ENCODE measurements around the gene GNPAT. TPM values are rescaled to one million over a fixed set of nuclear protein-coding genes. Genes with fewer than 3 reads are reported as not detected.

The GNPAT gene
- total and polyA plus RNA-seq, 9 donors = 51.2 to 65.3 (median 56.6) TPM

GRCh38 chr1:231311720-231312431 lies 70.9 kb downstream of the GNPAT start:
- H3K27ac ChIP-seq (ENCODE audit: low read length) = no peak overlapping the region
- H3K36me3 ChIP-seq (ENCODE audit: control insufficient read depth, insufficient read depth, low read length) = no peaks in the 10 kb centered on the region
- H3K4me3 ChIP-seq (ENCODE audit: low read length) = no peak overlapping the region
- H3K9me3 ChIP-seq (replicated peaks; ENCODE audit: control insufficient read depth, low read depth, low read length) = no peaks in the 10 kb centered on the region
- 81% methylated on average over 3 of the region's 8 CpGs for WGBS (ENCODE audit: insufficient coverage)
- H3K4me1 ChIP-seq (ENCODE audit: control insufficient read depth, insufficient read depth, low read length) = no peaks in the 10 kb centered on the region
- DNase-seq = no peak
- no peaks in the 10 kb centered on the region for H3K27me3 ChIP-seq (ENCODE audit: control insufficient read depth, insufficient read depth, low read length)

DNA sequence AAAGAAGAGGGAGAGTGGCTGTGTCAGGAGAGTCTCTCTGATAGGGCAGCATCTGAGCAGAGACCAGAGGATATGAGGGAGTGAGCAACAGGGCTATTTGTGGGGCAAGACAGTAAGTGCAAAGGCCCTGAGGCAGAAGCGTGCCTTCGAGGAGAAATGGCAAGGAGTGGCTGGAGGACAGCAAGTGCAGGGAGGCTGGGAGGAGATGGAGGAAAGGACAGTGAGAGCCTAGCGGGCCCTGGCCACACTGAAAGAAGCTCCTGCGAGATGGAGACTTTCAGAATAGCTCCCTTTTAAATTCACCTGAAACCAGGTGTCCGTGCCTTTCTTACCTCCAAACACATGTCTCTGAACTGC lies 71.4 kb downstream of the GNPAT start:
- Histone ChIP-seq H3K27ac (ENCODE audit: low read length) (no peak overlapping the region), H3K4me3 (ENCODE audit: low read length) (no peak overlapping the region), H3K36me3 (ENCODE audit: control insufficient read depth, insufficient read depth, low read length) (no peaks in the 10 kb centered on the region), H3K4me1 (ENCODE audit: control insufficient read depth, insufficient read depth, low read length) (no peaks in the 10 kb centered on the region), H3K27me3 (ENCODE audit: control insufficient read depth, insufficient read depth, low read length) (no peaks in the 10 kb centered on the region), H3K9me3 (replicated peaks; ENCODE audit: control insufficient read depth, low read depth, low read length) (no peaks in the 10 kb centered on the region)
- whole genome bisulfite sequencing (ENCODE audit: insufficient coverage) = 97% methylated on average over 5 of the region's 5 CpGs
- DNase-seq = no peak

DNA sequence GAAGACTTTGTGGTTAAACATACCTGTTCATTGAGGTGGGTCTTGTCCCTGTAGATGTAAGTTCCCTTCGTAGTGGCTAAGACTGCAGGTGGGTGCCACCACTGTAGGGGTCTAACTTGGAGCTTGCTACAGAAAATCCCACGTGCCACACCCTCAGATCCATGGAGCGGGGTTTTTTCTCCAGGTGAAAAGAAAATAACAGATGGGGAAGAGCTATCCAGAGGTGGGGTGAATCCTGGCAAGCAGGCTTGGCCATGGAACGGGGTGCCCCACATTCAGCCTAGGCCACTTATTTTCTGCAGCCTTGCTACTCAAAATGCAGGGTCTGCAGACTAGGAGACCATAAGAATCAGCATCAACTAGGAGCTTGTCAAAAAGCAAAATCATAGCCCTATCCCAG lies 72.6 kb downstream of the GNPAT start:
- Histone ChIP-seq H3K4me1 (ENCODE audit: control insufficient read depth, insufficient read depth, low read length) (no peaks in the 10 kb centered on the region), H3K27me3 (ENCODE audit: control insufficient read depth, insufficient read depth, low read length) (no peaks in the 10 kb centered on the region), H3K9me3 (replicated peaks; ENCODE audit: control insufficient read depth, low read depth, low read length) (no peaks in the 10 kb centered on the region), H3K27ac (ENCODE audit: low read length) (no peak overlapping the region), H3K4me3 (ENCODE audit: low read length) (no peak overlapping the region), H3K36me3 (ENCODE audit: control insufficient read depth, insufficient read depth, low read length) (no peaks in the 10 kb centered on the region)
- WGBS (ENCODE audit: insufficient coverage) = 85% methylated on average over 4 of the region's 4 CpGs
- DNase-seq = no peak

DNA sequence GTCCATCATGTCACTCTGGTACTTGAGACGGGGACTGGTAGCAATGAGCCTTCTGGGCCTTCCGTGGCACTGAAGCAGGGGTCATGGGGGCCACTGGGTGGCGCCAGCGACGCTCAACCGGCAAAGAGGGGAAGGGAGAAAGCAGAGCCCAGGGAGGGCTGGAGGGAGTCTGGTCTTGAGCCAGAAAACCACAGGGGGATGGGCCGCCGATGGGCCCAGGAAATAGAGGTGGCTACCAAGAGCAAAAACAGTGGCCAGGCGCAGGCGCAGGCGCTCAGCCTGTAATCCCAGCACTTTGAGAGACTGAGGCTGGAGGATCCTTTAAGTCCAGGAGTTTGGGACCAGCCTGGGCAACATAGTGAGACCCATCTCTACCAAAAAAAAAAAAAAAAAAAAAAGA lies 74.9 kb downstream of the GNPAT start:
- Histone ChIP-seq H3K4me3 (ENCODE audit: low read length) (no peak overlapping the region), H3K27me3 (ENCODE audit: control insufficient read depth, insufficient read depth, low read length) (no peaks in the 10 kb centered on the region), H3K27ac (ENCODE audit: low read length) (no peak overlapping the region), H3K9me3 (replicated peaks; ENCODE audit: control insufficient read depth, low read depth, low read length) (no peaks in the 10 kb centered on the region), H3K36me3 (ENCODE audit: control insufficient read depth, insufficient read depth, low read length) (no peaks in the 10 kb centered on the region), H3K4me1 (ENCODE audit: control insufficient read depth, insufficient read depth, low read length) (no peaks in the 10 kb centered on the region)
- 22% methylated on average over 8 of the region's 11 CpGs for WGBS (ENCODE audit: insufficient coverage)
- no peak for DNase-seq

DNA sequence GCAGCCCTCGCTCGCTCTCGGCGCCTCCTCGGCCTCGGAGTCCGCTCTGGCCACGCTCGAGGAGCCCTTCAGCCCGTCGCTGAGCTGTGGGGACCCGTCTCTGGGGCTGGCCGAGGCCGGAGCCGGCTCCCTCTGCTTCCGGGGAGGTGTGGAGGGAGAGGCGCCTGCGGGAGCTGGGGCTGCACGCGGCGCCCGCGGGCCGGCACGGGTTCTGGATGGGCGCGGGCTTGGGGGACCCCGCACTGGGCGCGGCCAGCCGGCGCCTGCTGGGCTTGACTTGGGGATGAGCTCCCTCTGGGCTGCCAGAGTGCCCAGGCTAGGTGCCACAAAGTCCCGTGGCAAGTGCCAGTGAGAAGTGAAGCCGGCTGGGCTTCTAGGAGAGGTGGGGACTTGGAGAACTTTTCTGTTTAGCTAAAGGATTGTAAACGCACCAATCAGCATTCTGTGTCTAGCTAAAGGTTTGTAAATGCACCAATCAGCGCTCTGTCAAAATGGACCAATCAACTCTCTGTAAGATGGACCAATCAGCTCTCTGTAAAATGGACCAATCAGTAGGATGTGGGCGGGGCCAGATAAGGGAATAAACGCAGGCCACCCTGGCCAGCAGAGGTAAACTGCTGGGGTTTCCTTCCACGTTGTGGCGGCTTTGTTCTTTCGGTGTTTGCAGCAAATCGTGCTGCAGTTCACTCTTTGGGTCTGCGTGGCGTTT lies 76.4 kb downstream of the GNPAT start:
- H3K27ac ChIP-seq (ENCODE audit: low read length) = no peak overlapping the region
- WGBS (ENCODE audit: insufficient coverage) = 92% methylated on average over 29 of the region's 44 CpGs

GRCh38 chr1:231318015-231318355 lies 77.0 kb downstream of the GNPAT start:
- no peak for DNase-seq
- Histone ChIP-seq H3K27ac (ENCODE audit: low read length) (no peak overlapping the region), H3K4me3 (ENCODE audit: low read length) (no peak overlapping the region), H3K36me3 (ENCODE audit: control insufficient read depth, insufficient read depth, low read length) (no peaks in the 10 kb centered on the region), H3K27me3 (ENCODE audit: control insufficient read depth, insufficient read depth, low read length) (no peaks in the 10 kb centered on the region), H3K9me3 (replicated peaks; ENCODE audit: control insufficient read depth, low read depth, low read length) (no peaks in the 10 kb centered on the region), H3K4me1 (ENCODE audit: control insufficient read depth, insufficient read depth, low read length) (no peaks in the 10 kb centered on the region)
- 91% methylated on average over 5 of the region's 15 CpGs for WGBS (ENCODE audit: insufficient coverage)

More for the DNA sequence above, 76.4 kb downstream of the GNPAT start:
- no peaks in the 10 kb centered on the region for H3K27me3 ChIP-seq (ENCODE audit: control insufficient read depth, insufficient read depth, low read length)
- no peaks in the 10 kb centered on the region for H3K9me3 ChIP-seq (replicated peaks; ENCODE audit: control insufficient read depth, low read depth, low read length)
- DNase-seq = no peak
- no peaks in the 10 kb centered on the region for H3K36me3 ChIP-seq (ENCODE audit: control insufficient read depth, insufficient read depth, low read length)
- no peak overlapping the region for H3K4me3 ChIP-seq (ENCODE audit: low read length)
- no peaks in the 10 kb centered on the region for H3K4me1 ChIP-seq (ENCODE audit: control insufficient read depth, insufficient read depth, low read length)

DNA sequence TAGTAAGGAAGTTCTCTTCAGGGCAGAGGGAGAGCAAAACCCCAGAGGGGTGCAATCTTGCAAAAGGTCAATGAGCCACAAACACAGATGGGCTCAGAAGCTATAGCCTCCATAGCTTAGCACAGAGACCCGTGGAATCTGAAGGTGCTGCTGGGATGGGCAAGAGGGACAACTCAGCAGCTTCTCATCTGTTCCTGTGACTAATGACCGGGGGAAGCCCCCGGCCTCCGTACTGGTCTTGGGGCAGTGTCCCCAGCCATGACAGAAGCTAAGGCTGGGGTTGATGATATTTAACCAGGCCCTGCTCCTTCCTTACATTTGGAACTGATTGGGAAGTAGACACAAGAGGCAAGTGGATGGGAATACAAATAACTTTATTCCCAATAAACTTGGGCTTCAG lies 77.6 kb downstream of the GNPAT start:
- Histone ChIP-seq H3K27me3 (ENCODE audit: control insufficient read depth, insufficient read depth, low read length) (no peaks in the 10 kb centered on the region), H3K4me3 (ENCODE audit: low read length) (no peak overlapping the region), H3K36me3 (ENCODE audit: control insufficient read depth, insufficient read depth, low read length) (no peaks in the 10 kb centered on the region), H3K9me3 (replicated peaks; ENCODE audit: control insufficient read depth, low read depth, low read length) (no peaks in the 10 kb centered on the region), H3K27ac (ENCODE audit: low read length) (no peak overlapping the region), H3K4me1 (ENCODE audit: control insufficient read depth, insufficient read depth, low read length) (no peaks in the 10 kb centered on the region)
- WGBS (ENCODE audit: insufficient coverage) = 84% methylated on average over 4 of the region's 4 CpGs
- no peak for DNase-seq

GRCh38 chr1:231319080-231319479 lies 78.1 kb downstream of the GNPAT start:
- WGBS (ENCODE audit: insufficient coverage) = 87% methylated on average over 4 of the region's 9 CpGs
- no peaks in the 10 kb centered on the region for H3K4me1 ChIP-seq (ENCODE audit: control insufficient read depth, insufficient read depth, low read length)
- no peaks in the 10 kb centered on the region for H3K9me3 ChIP-seq (replicated peaks; ENCODE audit: control insufficient read depth, low read depth, low read length)
- no peak overlapping the region for H3K27ac ChIP-seq (ENCODE audit: low read length)
- H3K36me3 ChIP-seq (ENCODE audit: control insufficient read depth, insufficient read depth, low read length) = no peaks in the 10 kb centered on the region
- H3K4me3 ChIP-seq (ENCODE audit: low read length) = no peak overlapping the region
- no peak for DNase-seq
- no peaks in the 10 kb centered on the region for H3K27me3 ChIP-seq (ENCODE audit: control insufficient read depth, insufficient read depth, low read length)

DNA sequence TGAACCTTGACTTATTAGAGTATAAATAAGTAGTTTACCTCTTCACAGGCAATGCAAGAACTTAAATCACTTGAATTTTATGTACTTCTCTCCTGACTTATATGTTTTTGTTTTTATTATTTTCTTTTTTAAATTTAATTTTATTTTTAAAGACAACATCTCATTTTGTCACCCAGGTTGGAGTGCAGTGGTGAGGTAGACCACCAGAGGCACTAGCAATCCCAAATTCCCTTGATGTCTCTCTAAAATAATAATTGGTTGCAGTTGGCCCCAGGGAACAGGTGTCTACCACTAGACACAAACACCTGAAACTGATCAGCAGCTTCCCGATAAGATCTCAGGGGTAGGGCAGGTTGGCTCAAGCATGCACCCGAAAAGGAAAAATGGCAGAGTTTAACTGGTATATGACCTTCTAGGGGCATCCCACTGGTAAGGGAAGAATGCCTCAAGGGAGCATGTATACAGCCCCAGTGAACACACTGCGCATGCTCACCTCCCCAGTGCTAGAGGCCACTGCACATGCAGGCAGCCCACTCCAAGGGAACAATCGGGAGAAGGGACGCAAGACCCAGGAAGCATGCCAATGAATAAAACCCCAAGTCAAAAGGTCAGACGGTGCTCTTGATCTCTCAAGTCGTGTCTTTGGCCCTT lies 82.0 kb downstream of the GNPAT start:
- Histone ChIP-seq H3K27ac (ENCODE audit: low read length) (no peak overlapping the region), H3K9me3 (replicated peaks; ENCODE audit: control insufficient read depth, low read depth, low read length) (no peaks in the 10 kb centered on the region), H3K27me3 (ENCODE audit: control insufficient read depth, insufficient read depth, low read length) (no peaks in the 10 kb centered on the region), H3K36me3 (ENCODE audit: control insufficient read depth, insufficient read depth, low read length) (no peaks in the 10 kb centered on the region), H3K4me1 (ENCODE audit: control insufficient read depth, insufficient read depth, low read length) (no peaks in the 10 kb centered on the region), H3K4me3 (ENCODE audit: low read length) (no peak overlapping the region)
- DNase-seq = no peak
- WGBS (ENCODE audit: insufficient coverage) = 78% methylated on average over 6 of the region's 7 CpGs

- Histone ChIP-seq H3K9me3 (replicated peaks; ENCODE audit: control insufficient read depth, low read depth, low read length) (no peaks in the 10 kb centered on the region), H3K27ac (ENCODE audit: low read length) (no peak overlapping the region), H3K4me1 (ENCODE audit: control insufficient read depth, insufficient read depth, low read length) (no peaks in the 10 kb centered on the region), H3K36me3 (ENCODE audit: control insufficient read depth, insufficient read depth, low read length) (no peaks in the 10 kb centered on the region), H3K4me3 (ENCODE audit: low read length) (no peak overlapping the region), H3K27me3 (ENCODE audit: control insufficient read depth, insufficient read depth, low read length) (no peaks in the 10 kb centered on the region)
- WGBS (ENCODE audit: insufficient coverage) = 100% methylated on average over 1 of the region's 5 CpGs
- DNase-seq = no peak
These were observed 83.6 kb downstream of the GNPAT start for GRCh38 chr1:231324660-231325059.
